Esophagus muscularis mucosa (tissue), 4 donors: Measurements from ENCODE around the gene F12.

Experiments
- CTCF ChIP-seq, 3 experiments: fragments of 200-600 bp in 2 of 3; fragments of 450-650 bp in 1 of 3; sonication (generic) in 2 of 3; IDR thresholded peaks; one replicate each; pipeline ENCODE4 v1.5.1; 2017 to 2019; ENCODE audit warnings: antibody characterized with exemption in 3 of 3, mild to moderate bottlenecking in 2 of 3, moderate library complexity in 1 of 3
- EP300 ChIP-seq: sonication (generic); formaldehyde crosslinking; IDR thresholded peaks from one replicate; pipeline ENCODE4 v1.6.1; 2017; ENCODE audit warnings: antibody characterized with exemption
- POLR2A ChIP-seq: fragments of 450-650 bp; IDR thresholded peaks from one replicate; pipeline ENCODE4 v1.6.1; 2017; ENCODE audit warnings: antibody characterized with exemption, moderate library complexity, mild to moderate bottlenecking, low read depth
- POLR2AphosphoS5 ChIP-seq, 2 donors: sonication (generic); formaldehyde crosslinking; IDR thresholded peaks; one replicate each; pipeline ENCODE4 v1.6.1; 2017; ENCODE audit warnings: antibody characterized with exemption in 2 of 2

DNA sequence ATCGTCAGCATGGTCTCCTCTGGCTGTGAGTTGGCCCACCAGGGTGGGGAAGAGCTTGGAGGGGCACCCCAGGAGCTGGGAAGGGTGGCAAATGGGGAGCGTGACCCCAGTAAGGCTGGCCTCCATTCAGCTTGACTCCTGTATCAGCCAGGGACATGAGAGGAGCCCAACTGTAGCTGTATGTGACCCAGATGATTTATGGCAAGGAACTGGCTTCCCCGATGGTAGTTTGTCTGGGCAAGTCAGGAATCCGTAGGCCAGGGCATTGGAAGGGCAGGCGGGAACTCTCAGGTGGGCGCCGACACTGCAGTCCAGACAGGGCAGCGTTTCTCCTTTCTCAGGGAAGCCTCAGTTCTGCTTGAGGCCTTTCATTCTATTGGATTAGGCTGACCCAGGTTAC, 22.8 kb downstream of the F12 start:
- no peak for TF ChIP-seq CTCF (IDR thresholded peaks at IDR 0.05)
- TF ChIP-seq POLR2AphosphoS5 (IDR thresholded peaks at IDR 0.05): no peak
- TF ChIP-seq POLR2A: no peak
- TF ChIP-seq EP300: no peak
